Activated CD8-positive, alpha-beta T cell treated with anti-CD3 and anti-CD28 coated beads for 36 hours (primary cell): ENCODE data around the gene NSD1. TPM values are rescaled to one million over a fixed set of nuclear protein-coding genes. Genes with fewer than 3 reads are reported as not detected.

ENCODE experiments used
- ATAC-seq: fragments of 200-7000 bp; cut with Tn5 transposase; one replicate; pipeline ENCODE4 v1.10.0; 2021; ENCODE audit warnings: mild to moderate bottlenecking, moderate library complexity
- CTCF ChIA-PET: fragments of 350-600 bp; sonication (Branson Sonifier 250); formaldehyde crosslinking; loops from one replicate; lab custom pipeline; 2021; ENCODE audit warnings: antibody characterized with exemption; lab: Charles Lee
- POLR2A ChIA-PET: fragments of 350-600 bp; sonication (Branson Sonifier 250); formaldehyde crosslinking; loops from one replicate; lab custom pipeline; 2021; ENCODE audit warnings: antibody characterized with exemption; lab: Charles Lee
- DNase-seq: peaks from one replicate; pipeline ENCODE4 v3.0.0-alpha.2; 2020
- H3K27ac Mint-ChIP-seq: one replicate; pipeline ENCODE4 v1.8.0; 2021; ENCODE audit warnings: mild to moderate bottlenecking, mixed read lengths
- H3K27me3 Mint-ChIP-seq: one replicate; pipeline ENCODE4 v1.8.0; 2021; ENCODE audit warnings: mixed read lengths
- H3K36me3 Mint-ChIP-seq: one replicate; pipeline ENCODE4 v1.8.0; 2021; ENCODE audit warnings: low read depth, mixed read lengths
- H3K4me1 Mint-ChIP-seq: one replicate; pipeline ENCODE4 v1.8.0; 2021; ENCODE audit warnings: low read depth, mixed read lengths
- H3K4me3 Mint-ChIP-seq: one replicate; pipeline ENCODE4 v1.8.0; 2021; ENCODE audit warnings: mild to moderate bottlenecking, moderate library complexity, mixed read lengths
- H3K9me3 Mint-ChIP-seq: one replicate; pipeline ENCODE4 v1.8.0; 2021; ENCODE audit warnings: mixed read lengths
- CTCF ChIP-seq: fragments of 200-600 bp; IDR thresholded peaks from one replicate; pipeline ENCODE4 v1.8.0; 2022; ENCODE audit warnings: antibody characterized with exemption, mild to moderate bottlenecking
- intact Hi-C: fragments of 100-400 bp; cut with micrococcal nuclease; formaldehyde crosslinking; loops from one replicate; pipeline ENCODE4 v1.10.0; 2022
- total RNA-seq, 2 experiments: library from RNA; stranded (reverse); gene quantifications; one replicate each; pipeline ENCODE4 v1.2.3, GENCODE V29; 2021

The NSD1 gene
- total RNA-seq, 2 experiments from 2014 or later = 60.1 to 64.8 TPM

DNA sequence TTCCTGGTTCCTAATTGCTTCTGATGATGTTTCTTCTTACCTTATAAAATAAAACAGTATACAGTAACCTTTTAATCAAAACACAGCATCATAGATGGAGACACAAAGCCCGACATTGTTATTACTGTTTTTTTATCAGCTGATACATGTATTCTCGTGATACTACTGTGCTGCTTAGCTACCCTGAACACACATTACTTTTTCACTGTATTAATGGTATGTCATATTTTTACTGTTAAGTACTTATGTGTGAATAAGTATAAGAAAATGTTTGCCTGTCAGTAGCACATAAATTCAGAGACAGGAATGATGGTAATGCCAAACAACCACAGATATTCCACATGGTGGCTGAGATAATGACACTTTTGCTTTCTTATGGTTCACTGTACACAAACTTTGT, 101.3 kb downstream of the NSD1 start:
- intact Hi-C loops = no loop called here
- H3K36me3 Mint-ChIP-seq = peaks cover 13% of the 10 kb centered on the region
- no peak overlapping the region for H3K27ac Mint-ChIP-seq
- ATAC-seq (no peak), DNase-seq (no peak)
- ChIA-PET CTCF (interaction anchor here (2.3 kb wide), 1 partner anchor 121 kb away, joined by 7 read pairs; no protein-coding TSS in a partner anchor), POLR2A (no interaction called here)
- H3K9me3 Mint-ChIP-seq = no peaks in the 10 kb centered on the region
- TF ChIP-seq CTCF = no peak
- peaks cover 11% of the 10 kb centered on the region for H3K4me1 Mint-ChIP-seq
- no peaks in the 10 kb centered on the region for H3K27me3 Mint-ChIP-seq
- H3K4me3 Mint-ChIP-seq = no peak overlapping the region

GRCh38 chr5:177241768-177242167, 108.2 kb downstream of the NSD1 start:
- DNase-seq = no peak
- ChIA-PET CTCF (interaction anchor here (1.5 kb wide), 1 partner anchor 128 kb away, joined by 7 read pairs; no protein-coding TSS in a partner anchor), POLR2A (no interaction called here)
- H3K27ac Mint-ChIP-seq = no peak overlapping the region
- H3K27me3 Mint-ChIP-seq = no peaks in the 10 kb centered on the region
- TF ChIP-seq CTCF = no peak
- H3K4me1 Mint-ChIP-seq = no peaks in the 10 kb centered on the region
- intact Hi-C loops = no loop called here
- peaks cover 18% of the 10 kb centered on the region for H3K36me3 Mint-ChIP-seq
- no peak overlapping the region for H3K4me3 Mint-ChIP-seq
- H3K9me3 Mint-ChIP-seq = no peaks in the 10 kb centered on the region
- ATAC-seq = no peak

DNA sequence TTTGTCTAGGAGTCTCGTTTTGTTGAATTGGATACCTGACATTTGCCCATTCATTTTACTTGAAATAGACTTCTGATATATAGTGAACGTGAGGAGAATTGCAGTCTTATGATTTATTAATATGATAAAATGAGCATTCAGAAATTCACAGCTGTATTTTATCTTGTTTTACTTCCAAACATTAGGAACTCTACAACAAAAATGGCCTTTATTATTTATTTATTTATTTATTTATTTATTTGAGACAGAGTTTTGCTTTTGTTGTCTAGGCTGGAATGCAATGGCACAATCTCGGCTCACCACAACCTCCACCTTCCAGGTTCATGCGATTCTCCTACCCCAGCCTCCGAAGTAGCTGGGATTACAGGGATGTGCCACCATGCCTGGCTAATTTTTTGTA, 108.7 kb downstream of the NSD1 start:
- no peak for DNase-seq
- no peak overlapping the region for H3K4me3 Mint-ChIP-seq
- no peaks in the 10 kb centered on the region for H3K9me3 Mint-ChIP-seq
- H3K27ac Mint-ChIP-seq = no peak overlapping the region
- no peaks in the 10 kb centered on the region for H3K27me3 Mint-ChIP-seq
- H3K36me3 Mint-ChIP-seq = peaks cover 19% of the 10 kb centered on the region
- ChIA-PET POLR2A (no interaction called here), CTCF (interaction anchor here (1.5 kb wide), 1 partner anchor 129 kb away, joined by 7 read pairs; no protein-coding TSS in a partner anchor)
- no peak for TF ChIP-seq CTCF
- H3K4me1 Mint-ChIP-seq = no peaks in the 10 kb centered on the region
- no peak for ATAC-seq
- intact Hi-C loops = no loop called here

DNA sequence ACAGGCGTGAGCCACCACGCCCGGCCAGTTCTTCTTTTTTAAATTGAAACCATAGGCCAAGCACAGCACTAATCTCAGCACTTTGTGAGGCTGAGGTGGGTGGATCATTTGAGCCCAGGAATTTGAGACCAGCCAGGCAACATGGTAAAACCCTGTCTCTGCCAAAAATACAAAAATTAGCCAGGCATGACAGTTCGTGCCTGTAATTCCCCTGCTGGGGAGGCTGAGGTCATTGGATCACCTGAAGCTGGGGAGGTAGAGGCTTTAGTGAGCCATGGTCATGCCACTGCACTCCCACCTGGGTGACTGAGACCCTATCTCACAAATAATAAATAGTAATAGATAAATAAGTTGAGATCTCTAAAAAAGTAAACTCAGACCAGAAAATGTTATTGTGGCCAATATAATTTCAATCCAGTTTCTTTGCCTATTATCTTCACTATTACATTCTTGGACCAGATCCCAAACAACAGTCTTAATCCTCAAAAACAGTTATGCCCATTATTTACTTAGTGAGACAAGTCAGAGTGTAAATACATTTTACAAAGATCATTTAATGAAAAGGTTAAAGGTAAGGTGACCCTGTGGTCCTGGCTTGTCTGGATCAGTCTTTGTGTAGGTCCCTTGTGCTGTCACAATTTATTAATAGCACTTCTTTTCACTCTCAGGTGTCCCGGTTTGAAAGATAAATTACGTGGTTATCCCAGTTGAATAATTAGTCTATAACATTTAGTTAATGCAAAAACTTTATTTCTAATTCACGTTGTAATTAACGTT, 116.4 kb downstream of the NSD1 start:
- POLR2A ChIA-PET = no interaction called here
- peaks cover 29% of the 10 kb centered on the region for H3K36me3 Mint-ChIP-seq
- ATAC-seq = no peak
- intact Hi-C loops = no loop called here
- DNase-seq = no peak
- TF ChIP-seq CTCF = no peak
- no peaks in the 10 kb centered on the region for H3K27me3 Mint-ChIP-seq
- H3K9me3 Mint-ChIP-seq = no peaks in the 10 kb centered on the region
- H3K4me1 Mint-ChIP-seq = no peaks in the 10 kb centered on the region
- H3K27ac Mint-ChIP-seq = no peak overlapping the region
- CTCF ChIA-PET = interaction anchor here (0.9 to 3.2 kb wide), 4 partner anchors 17 to 178 kb away, joined by 3 to 12 read pairs (median 4); no protein-coding TSS in a partner anchor
- H3K4me3 Mint-ChIP-seq = no peak overlapping the region

DNA sequence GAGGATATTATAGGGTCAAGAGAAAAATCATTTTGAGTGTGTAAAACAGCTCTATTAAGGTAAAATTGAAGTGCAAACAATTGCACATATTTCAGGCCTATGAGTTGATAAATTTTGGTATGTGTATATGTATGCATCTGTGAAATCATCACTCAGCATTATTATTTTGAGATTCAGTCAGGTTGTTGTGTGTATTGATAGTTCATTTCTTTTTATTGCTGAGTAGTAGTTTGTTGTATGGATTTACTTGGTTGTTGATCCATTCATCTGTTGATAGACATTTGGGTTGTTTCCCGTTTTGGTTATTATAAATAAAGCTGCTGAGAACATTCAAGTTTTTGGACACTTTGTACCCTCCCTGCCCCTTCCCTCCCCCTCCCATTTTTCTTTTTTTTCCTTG, 119.7 kb downstream of the NSD1 start:
- ATAC-seq (no peak), DNase-seq (no peak)
- Mint-ChIP-seq H3K27ac (no peak overlapping the region), H3K36me3 (peaks cover 20% of the 10 kb centered on the region), H3K27me3 (no peaks in the 10 kb centered on the region), H3K4me1 (no peaks in the 10 kb centered on the region), H3K4me3 (no peak overlapping the region), H3K9me3 (no peaks in the 10 kb centered on the region)
- POLR2A ChIA-PET = interaction anchor here (1.0 to 1.4 kb wide), 2 partner anchors 11 to 247 kb away, joined by 3 to 6 read pairs; partner anchors contain the start of gene UIMC1
- TF ChIP-seq CTCF = no peak
- CTCF ChIA-PET = interaction anchor here (1.0 to 3.4 kb wide), 4 partner anchors 8 to 181 kb away, joined by 3 to 13 read pairs (median 9); no protein-coding TSS in a partner anchor
- intact Hi-C loops = no loop called here
